Measurements from ENCODE around the gene SNX1. TPM values are rescaled to one million over a fixed set of nuclear protein-coding genes. Genes with fewer than 3 reads are reported as not detected.

Gene SNX1
- total and polyA plus RNA-seq, 2 of the 13 experiments (the other 11 are each of a cell fraction or from before 2014, with no cell fraction given): 29.3 to 60.1 TPM

DNA sequence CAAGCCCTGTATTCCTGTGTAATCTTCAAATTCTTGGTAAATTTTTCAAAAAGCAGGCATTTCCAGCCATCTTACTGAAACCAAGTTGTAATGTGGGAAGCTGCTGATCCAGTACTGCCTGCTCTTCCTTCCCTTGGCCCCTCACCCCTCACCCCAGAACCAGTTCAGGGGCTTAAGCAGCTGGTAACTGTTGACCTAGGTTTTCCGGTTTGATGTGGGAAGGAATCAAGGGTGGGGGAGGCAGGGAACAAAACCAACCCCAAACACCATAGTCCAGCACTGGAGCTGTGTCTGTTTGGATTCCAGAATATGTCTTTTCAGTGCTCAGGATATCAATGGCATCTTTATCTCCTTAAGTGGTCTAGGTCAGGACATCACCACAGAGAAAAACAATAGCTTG is 26.7 kb downstream of the SNX1 start (continued):
- TF ChIP-seq, protein P1, sequence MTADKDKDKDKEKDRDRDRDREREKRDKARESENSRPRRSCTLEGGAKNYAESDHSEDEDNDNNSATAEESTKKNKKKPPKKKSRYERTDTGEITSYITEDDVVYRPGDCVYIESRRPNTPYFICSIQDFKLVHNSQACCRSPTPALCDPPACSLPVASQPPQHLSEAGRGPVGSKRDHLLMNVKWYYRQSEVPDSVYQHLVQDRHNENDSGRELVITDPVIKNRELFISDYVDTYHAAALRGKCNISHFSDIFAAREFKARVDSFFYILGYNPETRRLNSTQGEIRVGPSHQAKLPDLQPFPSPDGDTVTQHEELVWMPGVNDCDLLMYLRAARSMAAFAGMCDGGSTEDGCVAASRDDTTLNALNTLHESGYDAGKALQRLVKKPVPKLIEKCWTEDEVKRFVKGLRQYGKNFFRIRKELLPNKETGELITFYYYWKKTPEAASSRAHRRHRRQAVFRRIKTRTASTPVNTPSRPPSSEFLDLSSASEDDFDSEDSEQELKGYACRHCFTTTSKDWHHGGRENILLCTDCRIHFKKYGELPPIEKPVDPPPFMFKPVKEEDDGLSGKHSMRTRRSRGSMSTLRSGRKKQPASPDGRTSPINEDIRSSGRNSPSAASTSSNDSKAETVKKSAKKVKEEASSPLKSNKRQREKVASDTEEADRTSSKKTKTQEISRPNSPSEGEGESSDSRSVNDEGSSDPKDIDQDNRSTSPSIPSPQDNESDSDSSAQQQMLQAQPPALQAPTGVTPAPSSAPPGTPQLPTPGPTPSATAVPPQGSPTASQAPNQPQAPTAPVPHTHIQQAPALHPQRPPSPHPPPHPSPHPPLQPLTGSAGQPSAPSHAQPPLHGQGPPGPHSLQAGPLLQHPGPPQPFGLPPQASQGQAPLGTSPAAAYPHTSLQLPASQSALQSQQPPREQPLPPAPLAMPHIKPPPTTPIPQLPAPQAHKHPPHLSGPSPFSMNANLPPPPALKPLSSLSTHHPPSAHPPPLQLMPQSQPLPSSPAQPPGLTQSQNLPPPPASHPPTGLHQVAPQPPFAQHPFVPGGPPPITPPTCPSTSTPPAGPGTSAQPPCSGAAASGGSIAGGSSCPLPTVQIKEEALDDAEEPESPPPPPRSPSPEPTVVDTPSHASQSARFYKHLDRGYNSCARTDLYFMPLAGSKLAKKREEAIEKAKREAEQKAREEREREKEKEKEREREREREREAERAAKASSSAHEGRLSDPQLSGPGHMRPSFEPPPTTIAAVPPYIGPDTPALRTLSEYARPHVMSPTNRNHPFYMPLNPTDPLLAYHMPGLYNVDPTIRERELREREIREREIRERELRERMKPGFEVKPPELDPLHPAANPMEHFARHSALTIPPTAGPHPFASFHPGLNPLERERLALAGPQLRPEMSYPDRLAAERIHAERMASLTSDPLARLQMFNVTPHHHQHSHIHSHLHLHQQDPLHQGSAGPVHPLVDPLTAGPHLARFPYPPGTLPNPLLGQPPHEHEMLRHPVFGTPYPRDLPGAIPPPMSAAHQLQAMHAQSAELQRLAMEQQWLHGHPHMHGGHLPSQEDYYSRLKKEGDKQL (CRISPR knock-in tag; IDR thresholded peaks at IDR 0.05; ENCODE audit: low read depth): no peak
- TF ChIP-seq SRSF4 (IDR thresholded peaks at IDR 0.05; ENCODE audit: low read depth, low read length, poor library complexity, severe bottlenecking): no peak
- TF ChIP-seq, protein P2, sequence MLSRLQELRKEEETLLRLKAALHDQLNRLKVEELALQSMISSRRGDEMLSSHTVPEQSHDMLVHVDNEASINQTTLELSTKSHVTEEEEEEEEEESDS (CRISPR knock-in tag; IDR thresholded peaks at IDR 0.05; ENCODE audit: borderline replicate concordance): no peak
- TF ChIP-seq ZNF510 (CRISPR knock-in tag; IDR thresholded peaks at IDR 0.05; ENCODE audit: low read depth): no peak
- no peak for TF ChIP-seq SIN3B (IDR thresholded peaks at IDR 0.05; ENCODE audit: low read length)
- no peak for TF ChIP-seq KAT2B (IDR thresholded peaks at IDR 0.05; ENCODE audit: borderline replicate concordance, low read depth, low read length)
- TF ChIP-seq ZNF337 (CRISPR knock-in tag; IDR thresholded peaks at IDR 0.05; ENCODE audit: borderline replicate concordance, low read depth): no peak
- no peak for TF ChIP-seq MEF2D (CRISPR knock-in tag; IDR thresholded peaks at IDR 0.05)
- TF ChIP-seq NFRKB (IDR thresholded peaks at IDR 0.05): no peak

Data from HepG2 (cell line).